Measurements from ENCODE around the gene LONP2.
"Not testable (repeated sequence)": the region's sequence is repeated elsewhere in the genome, so short reads cannot be mapped to it uniquely, and the experiment has no call there.

The LONP2 gene

DNA sequence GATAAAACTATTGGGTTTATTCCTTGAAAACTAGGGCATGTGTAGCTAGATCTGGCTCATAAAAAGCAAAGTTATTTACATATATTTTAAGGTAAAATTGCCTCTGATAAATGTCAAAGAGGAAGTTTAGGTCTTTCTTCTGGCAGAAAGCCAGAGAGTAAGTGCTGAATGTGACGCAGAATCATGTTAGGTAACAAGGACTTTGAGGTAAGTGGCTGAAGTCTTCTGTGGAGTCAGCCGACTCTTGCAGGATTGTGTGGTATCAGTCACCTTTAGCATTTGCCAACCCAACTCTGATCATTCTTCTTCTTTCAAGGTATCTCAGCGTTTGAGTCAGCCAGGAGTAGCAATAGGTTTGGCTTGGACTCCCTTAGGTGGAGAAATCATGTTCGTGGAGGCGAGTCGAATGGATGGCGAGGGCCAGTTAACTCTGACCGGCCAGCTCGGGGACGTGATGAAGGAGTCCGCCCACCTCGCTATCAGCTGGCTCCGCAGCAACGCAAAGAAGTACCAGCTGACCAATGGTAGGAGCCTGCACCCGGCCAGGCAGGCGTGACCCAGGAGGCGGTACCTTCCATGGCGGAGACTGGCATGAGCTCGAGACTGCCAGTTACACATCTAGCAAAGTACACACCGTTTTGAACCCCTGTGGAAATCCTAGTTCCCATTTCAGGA lies 103.2 kb downstream of the LONP2 start:
- DNase-seq: no peak

DNA sequence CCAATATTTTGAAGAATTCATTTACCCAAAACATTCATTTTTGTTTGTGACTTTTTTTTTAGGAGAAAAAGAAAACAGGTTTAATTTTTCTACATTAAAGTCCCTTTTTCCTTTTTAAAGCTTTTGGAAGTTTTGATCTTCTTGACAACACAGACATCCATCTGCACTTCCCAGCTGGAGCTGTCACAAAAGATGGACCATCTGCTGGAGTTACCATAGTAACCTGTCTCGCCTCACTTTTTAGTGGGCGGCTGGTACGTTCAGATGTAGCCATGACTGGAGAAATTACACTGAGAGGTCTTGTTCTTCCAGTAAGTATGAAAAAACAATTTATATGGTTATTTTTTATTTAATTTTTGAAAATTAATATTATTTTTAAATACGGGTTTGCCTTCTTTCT lies 103.9 kb downstream of the LONP2 start:
- no peak for DNase-seq

DNA sequence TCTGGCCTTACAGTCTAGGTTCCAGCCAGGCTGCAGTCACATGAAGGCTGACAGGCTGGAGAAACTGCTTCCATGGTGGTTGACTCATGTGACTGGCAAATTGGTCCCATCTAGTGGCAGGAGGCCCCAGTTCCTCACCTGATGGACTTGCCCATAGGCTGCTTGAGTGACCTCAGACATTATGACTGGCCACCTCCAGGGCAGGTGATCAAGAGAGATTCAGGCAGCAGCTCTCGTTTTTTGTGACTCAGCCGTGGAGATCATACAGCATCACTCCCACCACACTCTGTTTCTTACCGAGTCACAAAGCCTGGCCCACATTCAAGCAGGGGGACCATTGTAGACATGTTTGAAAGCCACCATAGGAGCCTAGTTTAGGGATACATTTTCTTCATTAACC lies 106.6 kb downstream of the LONP2 start:
- DNase-seq: no peak

DNA sequence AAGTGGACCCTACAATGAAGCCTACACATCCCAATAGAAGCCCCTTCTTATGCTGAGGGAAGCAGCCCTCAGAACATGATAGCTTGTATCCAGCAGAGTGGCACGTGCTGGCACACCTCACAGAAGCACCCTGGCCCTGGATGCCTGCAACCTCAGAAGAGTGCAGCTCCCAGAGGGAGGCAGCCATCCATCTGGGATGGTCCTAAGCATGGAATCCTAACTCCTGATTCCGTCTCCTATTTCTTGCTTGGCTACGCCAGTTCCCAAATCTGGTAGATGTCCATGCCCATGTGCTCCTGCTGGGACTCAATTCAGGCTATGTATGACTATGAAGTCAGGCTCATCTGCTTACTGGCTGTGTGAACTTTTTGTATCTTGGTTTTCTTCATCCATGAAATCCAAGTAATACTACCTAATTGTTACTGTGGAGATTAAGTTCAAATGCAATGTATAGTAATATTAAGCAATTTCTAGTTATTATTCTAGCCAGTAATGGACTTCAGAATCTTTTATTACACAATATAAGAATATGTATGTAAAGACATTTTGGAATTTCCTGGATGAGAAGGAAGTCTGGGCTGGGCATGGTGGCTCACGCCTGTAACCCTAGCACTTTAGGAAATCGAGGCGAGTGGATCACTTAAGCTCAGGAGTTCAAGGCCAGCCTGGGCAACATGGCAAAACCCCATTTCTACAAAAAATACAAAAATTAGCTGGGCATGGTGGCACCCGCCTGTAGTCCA lies 108.7 kb downstream of the LONP2 start:
- no peak for DNase-seq

DNA sequence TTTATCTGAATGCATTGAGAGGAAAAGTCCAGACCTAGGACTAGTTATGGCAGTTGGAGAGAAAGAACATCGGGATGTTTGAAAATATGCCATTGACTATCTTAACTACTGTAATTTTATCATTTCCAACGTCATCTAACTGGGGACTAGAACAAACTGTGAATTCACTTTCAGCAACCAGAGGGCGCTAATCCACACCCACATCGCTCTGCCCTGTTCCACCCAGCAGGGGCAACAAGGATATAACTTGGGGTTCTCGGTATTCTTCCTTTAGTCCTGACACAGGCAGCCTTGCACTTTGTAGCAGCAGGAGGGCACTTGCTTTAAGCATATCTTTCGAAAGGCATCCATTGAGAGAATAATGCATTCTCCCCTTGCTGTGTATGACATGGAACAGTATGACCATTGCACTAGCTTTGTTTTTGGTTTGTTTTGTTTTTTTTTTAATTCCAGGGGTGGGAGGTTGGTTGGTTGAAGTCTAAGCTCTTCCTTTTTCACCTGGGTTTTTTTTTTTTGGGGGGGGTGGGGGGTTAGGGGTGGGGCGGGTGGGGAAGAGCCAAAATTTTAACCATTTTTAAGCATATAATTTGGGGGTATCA lies 109.6 kb downstream of the LONP2 start:
- peak; percentile 76 to 81 for DNase-seq

DNA sequence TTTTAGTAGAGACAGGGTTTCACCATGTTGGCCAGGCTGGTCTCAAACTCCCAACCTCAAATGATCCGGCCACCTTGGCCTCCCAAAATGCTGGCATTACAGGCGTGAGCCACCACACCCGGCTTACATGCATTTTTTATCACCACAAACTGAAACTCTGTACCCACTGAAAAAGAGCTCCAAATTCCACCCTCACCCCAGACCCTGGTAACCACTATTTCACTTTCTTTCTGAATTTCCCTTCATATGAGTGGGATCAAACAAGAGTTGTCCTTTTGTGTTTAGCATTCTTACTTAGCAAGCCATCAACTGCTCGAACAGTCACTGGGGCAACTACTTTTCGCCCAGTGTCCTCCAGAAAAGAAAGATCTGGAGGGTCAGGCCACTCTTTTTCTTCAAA lies 110.3 kb downstream of the LONP2 start:
- not testable (repeated sequence) for DNase-seq

DNA sequence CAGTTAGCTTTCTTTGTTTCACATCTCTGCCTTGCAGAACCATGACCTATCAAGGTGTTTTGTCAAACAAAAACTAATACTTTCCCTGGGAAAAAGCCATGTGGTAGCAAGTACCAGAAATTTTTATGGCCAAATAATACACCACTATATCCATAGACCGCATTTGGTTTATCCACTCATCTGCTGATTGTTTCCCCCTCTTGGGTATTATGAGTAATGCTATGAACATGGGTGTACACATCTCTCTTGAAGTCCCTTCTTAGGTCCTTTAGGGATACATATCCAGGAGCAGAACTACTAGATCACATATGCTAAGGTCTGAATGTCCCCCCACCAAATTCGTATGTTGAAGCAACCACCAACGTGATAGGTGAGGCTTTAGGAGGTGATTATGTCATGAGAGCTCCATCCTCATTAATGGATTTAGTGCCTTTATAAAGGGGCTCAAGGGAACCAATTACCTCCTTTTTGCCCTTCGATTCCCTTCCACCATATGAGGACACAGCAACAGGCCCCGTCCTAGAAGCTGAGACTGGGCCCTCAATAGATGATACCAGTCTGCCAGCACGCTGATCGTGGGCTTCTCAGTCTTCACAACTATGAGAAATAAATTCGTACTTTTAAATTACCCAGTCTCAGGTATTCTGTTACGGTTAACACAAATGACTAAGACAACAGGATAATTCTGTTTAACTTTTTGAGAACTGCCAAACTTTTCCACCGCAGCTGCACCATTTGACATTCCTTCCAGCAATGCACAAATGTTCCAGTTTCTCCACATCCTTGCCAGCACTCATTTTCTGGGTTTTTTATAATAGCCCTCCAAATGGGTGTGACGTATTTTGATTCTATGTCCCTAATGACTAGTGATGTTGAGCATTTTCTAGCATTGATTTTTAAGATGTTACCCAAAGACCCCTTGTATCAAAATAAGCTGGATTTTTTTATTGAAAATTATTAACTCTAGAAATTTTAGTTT lies 111.1 kb downstream of the LONP2 start:
- DNase-seq: no peak

DNA sequence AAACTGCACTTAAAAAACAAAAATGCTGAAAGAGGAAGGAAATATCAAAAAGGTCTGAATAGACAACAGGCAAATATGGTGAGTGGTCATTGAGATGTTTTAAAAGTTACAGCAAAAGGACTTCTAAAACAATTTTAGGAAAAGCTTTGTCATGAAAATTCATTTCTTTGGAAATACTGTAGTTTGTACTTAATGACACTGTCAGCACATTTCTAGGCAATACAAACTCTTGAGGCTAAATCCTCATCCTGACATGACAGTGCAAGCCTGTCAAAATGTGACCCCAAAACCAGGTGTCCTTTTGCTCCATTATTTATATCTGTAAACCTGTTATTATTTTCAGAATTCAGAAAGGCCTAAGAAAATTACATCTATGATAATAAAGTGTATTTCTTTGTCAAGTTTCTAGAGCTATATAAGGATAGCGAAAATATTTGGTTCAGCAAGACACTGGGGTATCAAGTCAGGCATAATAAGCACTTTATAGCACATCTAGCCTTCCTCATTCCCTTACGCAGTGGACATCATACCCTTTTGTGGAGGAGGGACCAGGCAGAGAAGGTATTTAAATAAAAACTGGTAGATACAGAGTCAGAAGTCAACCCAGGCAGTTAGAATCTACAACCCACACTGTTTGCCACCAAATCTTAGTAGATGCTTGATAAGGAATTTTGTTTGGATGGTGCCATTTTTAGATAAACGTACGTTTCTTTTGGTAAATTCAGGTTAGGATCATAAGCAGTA lies 112.7 kb downstream of the LONP2 start:
- no peak for DNase-seq

DNA sequence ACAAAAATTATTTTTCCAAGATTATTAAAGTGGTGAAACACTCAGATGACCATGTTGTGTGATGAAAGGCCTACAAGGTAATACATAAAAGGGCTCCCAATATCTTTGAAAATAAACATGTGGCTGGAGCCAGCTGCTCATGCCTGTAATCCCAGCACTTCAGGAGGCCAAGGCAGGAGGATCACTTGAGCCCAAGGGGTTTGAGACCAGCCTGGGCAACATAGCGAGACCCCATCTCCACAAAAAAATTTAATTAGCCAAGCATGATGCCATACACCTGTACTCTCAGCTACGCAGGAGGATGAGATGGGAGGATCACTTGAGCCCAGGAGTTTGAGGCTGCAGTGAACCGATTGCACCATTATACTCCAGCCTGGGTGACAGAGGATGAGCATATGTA lies 114.3 kb downstream of the LONP2 start:
- no peak for DNase-seq

DNA sequence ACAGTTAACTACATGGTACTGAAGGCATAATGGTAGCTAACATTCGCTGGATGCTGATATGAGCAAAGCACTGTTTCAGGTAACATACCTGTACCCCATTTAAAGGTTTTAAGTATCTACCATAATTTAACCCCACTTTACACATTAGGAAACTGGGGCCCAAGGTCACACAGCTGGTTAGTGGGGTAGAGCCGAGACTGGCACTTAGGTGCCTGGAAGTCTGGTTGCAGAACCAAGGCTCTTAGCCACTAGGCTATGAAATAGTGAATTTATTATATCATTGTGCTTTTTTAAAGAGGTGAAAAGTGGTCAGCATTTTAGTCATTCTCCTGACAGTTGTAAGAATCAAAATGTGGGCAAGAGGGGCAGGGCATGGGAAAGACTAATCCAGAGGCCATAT lies 115.9 kb downstream of the LONP2 start:
- DNase-seq: no peak

DNA sequence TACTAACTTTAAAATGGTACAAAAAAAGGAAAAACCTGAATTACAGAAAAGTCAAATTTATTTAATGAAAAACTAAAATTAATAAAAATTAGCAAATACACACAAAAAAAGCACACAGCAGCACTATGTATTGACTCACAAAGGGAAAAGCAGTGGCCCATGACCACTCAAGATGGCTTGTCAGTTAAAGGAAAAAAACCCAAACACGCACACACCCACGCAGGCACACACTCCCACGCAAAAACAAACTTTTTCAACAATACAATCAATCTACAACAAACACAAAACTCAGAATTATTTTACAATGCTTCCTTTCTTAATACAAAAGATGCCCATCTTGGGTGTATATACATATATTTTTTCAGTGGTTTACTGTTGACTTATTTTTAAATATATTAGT lies 116.9 kb downstream of the LONP2 start:
- DNase-seq: no peak

DNA sequence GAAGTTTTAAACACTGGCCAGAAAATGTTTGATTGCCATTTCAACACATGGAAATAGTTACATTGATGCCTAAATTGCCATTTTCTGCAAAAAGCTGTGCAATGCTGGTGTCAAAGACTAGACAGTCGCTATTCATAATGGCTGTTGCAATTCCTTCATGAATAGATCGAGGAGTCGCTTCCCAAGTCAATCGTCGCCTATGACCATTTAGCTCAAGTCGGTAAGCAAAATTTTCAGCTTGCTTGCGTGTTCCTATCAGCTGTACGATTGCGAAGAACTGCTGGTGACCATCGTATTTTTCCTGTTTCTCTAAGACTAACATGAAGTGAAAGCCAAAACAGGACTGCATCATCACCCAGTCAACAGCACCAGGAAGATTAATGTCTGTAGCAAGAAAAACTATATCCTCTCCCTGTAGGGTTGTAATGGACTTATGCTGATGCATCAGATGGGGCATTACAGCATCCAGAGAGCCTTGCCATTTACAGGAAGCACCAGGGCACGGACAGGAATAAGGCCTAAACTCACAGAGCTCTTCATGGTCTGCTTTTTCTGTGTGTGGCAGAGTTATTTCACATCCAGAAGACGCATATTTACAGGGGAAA lies 117.5 kb downstream of the LONP2 start:
- peak in 1 of 2 donors; percentile 1 for DNase-seq

DNA sequence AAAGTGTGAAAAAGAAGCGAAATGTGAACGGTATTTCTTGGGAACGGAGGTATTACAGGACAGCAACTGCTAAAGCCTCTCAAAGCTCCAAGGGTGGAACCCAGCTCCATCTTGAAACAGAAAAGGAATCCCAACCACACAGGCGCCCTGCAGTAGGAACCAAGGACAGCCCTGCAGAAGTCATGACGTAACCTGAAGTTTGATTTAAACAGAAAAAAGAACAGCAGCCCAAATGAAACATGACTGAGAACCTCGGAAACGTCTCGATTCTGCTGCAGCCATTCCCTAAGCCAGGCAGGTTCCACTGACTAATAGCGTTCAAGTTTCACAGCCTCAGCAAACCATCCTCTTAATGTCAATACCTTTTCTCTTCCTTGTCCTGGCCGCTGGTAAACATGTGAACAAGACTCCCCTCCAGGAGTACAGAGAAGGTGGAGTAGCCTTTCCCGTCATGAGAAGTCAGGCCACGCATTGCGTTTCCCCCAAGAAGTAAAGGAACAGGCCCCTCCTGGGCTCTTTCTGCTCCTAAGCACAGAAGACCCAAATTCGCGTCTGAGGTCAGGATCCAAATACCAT lies 121.0 kb downstream of the LONP2 start:
- DNase-seq: no peak

DNA sequence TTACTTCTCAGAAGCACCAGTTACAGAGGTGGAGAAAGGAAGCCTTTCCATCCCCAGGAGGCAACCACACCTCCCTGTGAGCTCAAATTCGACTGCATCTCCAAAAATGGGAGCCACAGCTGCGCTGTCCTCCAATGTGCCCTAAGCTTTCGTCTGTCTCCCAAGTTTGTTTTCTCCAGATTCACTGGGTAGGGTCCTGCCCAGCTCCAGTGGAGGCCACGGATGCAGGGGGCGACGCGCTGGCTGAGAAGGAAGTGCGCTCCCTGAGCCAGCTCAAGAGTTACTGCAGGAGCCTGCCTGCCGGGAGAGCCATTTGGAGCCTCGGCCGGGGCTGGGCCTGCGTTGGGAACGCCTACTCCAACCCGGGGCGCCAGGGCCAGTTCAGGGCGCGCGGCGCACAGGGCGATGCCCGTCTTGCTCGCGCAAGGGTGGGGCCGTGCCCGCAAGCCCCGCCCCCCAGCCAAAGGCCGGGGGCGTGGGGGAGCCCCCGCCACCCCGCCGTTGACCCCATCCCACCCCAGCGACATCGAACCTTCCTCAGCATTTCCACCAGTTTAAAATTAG lies 121.6 kb downstream of the LONP2 start:
- peak; percentile 78 to 83 for DNase-seq

DNA sequence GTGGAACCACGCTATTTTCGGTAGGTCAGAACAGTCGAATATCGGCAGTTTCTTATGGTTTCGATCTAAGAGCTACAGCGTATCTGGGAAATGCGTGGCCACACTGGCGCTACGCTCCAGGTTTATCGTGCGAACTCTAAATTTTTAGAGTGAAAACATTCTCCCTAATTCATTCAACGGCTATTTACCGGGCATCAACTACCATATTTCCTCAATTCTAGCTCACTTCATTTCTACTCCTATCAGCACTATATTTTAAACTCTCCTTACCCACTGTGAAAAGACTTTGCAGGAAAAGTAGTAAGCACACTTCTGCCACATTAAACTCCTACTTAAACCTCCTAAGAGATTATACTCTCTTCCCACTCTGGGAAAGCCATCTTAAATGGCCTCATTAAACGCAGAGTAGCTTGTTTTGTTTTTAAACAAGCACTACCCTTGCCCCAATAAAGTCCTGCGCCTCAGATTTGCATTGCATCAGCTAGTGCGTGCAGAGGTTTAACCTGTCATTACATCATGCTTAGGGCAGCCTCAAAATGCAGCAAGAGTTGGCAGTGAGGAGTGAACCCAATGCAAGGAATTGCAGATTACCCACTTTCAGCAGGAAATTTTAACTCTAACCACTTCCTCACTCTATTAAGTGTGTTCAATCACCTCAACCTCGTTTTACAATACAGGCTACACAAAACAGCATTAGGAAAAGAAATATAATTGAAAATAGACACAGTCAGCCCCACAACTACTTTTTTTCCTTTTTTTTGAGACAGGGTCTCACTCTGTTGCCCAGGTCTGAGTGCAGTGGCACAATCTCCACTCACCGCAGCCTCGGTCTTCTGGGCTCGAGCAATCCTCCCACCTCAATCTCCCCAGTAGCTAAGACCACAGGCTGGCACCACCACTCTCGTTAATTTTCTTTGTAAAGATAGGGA lies 122.3 kb downstream of the LONP2 start:
- DNase-seq: peak; percentile 68 to 72

DNA sequence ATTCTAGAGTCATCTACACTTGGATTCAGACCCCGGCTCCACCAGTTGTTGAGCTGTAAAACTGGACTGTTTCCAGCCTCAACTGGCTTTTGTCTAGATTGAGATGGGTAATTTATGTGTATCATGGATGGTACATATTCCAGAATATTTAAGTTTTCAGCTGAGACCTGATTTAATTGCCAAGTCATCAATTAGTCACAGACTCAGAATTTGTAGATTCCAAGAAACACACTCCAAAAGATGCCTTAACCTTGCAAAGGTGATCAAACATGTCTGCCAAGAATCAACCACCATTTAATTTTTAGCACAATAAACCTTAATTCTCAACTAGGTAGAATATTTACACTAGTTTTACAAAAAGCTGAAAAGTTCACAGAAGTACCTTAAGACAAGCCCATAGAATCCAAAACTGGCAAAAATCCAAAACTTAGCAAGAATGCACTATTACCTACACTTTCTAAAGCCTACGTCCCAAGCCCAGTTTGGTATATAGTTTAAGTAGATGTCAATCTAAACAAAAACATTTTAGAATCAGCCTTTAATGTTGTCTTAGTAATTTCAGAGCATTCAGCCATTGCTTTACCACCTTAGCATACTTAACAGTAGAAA lies 123.4 kb downstream of the LONP2 start:
- DNase-seq: no peak

DNA sequence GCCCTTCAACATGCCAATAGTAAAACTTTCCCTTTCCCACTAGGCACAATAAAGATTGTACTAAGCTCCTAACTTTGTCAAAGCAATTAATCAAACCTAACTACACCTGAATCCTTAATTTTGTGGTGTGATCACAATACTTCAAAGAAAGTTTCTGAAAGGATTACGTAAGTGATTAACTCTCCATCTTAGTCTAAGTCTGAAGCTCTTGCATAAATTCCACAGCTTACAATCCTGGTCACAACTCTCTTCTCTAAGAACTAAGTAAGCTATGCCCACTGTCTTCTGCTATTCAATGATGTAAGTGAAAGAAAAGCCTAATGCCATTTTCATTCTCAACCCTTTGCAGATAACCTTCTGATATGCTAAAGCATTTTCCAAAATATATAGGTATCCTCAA lies 125.7 kb downstream of the LONP2 start:
- no peak for DNase-seq

DNA sequence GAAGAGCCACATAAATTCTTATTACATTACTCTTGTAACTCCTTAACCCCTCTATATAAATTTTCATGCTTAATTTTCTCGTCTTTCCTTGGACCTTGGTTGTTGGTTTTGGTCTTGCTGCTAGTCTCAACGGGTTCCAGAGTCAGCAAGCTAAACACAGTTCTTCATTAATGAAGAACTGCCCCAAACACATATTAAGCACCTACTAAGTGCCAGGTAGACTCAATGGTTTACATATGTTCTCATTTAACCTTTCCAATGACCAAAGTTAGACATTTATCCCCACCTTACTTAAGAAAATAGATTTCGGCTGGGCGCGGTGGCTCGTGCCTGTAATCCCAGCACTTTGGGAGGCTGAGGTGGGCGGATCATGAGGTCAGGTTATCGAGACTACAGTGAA lies 126.1 kb downstream of the LONP2 start:
- DNase-seq: no peak

DNA sequence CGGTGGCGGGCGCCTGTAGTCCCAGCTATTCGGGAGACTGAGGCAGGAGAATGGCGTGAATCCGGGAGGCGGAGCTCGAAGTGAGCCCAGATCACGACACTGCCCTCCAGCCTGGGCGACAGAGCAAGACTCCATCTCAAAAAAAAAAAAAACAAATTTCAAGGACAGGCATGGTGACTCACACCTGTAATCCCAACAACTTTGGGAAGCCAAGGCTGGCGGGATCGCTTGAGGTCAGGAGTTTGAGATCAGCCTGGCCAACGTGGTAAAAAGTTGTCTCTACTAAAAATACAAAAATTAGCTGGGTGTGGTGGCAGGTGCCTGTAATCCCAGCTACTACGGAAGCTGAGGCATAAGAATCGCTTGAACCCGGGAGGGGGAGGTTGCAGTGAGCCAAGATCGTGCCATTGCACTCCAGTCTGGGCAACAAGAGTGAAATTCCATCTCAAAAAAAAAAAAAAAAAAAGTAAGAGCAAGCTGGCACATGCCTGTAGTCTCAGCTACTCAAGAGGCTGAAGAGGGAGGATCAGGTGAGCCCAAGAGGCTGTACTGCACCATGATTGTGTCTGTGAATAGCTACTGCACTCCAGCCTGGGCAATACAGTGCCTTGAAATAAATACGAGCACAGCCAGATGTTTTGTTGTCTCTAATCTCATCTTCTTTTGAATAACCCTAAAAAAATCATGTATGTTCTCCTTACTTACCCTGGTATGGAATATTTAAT lies 126.7 kb downstream of the LONP2 start:
- not testable (repeated sequence) for DNase-seq

Measured in CD4-positive, alpha-beta T cell treated with Interferon alpha-2 for 1 hour (primary cell).